ENCODE measurements around the gene HDAC1.
"Not testable (repeated sequence)": the region's sequence is repeated elsewhere in the genome, so short reads cannot be mapped to it uniquely, and the experiment has no call there.

Gene HDAC1

GRCh38 chr1:32291145-32291707 lies 657 bp upstream of the HDAC1 start:
- peak; percentile 22 to 62 for DNase-seq

GRCh38 chr1:32298211-32298610 lies 6.3 kb downstream of the HDAC1 start:
- not testable (repeated sequence) for DNase-seq

More at GRCh38 chr1:32291145-32291707, 657 bp upstream of the HDAC1 start:
- no peak for TF ChIP-seq GATA1 (IDR thresholded peaks at IDR 0.05; ENCODE audit: low read depth, low read length)

- DNase-seq = peak; percentile 40 to 72
- TF ChIP-seq POLR2A (IDR thresholded peaks at IDR 0.05; ENCODE audit: low read length) (no peak), GATA1 (IDR thresholded peaks at IDR 0.05; ENCODE audit: low read depth, low read length) (no peak)
Observed at GRCh38 chr1:32299327-32299726, 7.4 kb downstream of the HDAC1 start.

GRCh38 chr1:32303358-32303757 lies 11.5 kb downstream of the HDAC1 start:
- no peak for DNase-seq
- no peak for TF ChIP-seq POLR2A (IDR thresholded peaks at IDR 0.05; ENCODE audit: low read length)
- TF ChIP-seq GATA1 (IDR thresholded peaks at IDR 0.05; ENCODE audit: low read depth, low read length) = no peak

GRCh38 chr1:32303997-32304622 lies 12.2 kb downstream of the HDAC1 start:
- no peak for DNase-seq
- no peak for TF ChIP-seq GATA1 (IDR thresholded peaks at IDR 0.05; ENCODE audit: low read depth, low read length)
- TF ChIP-seq POLR2A (IDR thresholded peaks at IDR 0.05; ENCODE audit: low read length) = no peak

- no peak for TF ChIP-seq GATA1 (IDR thresholded peaks at IDR 0.05; ENCODE audit: low read depth, low read length)
- no peak for TF ChIP-seq POLR2A (IDR thresholded peaks at IDR 0.05; ENCODE audit: low read length)
Observed at GRCh38 chr1:32305310-32305709, 13.4 kb downstream of the HDAC1 start.

GRCh38 chr1:32307324-32307723 lies 15.4 kb downstream of the HDAC1 start:
- DNase-seq = peak; percentile 41 to 52
- TF ChIP-seq POLR2A (IDR thresholded peaks at IDR 0.05; ENCODE audit: low read length) (no peak), GATA1 (IDR thresholded peaks at IDR 0.05; ENCODE audit: low read depth, low read length) (no peak)

More at GRCh38 chr1:32305310-32305709, 13.4 kb downstream of the HDAC1 start:
- DNase-seq = no peak

- DNase-seq = peak in 1 of 2 experiments; percentile 12
- TF ChIP-seq POLR2A (IDR thresholded peaks at IDR 0.05; ENCODE audit: low read length) (no peak), GATA1 (IDR thresholded peaks at IDR 0.05; ENCODE audit: low read depth, low read length) (no peak)
Observed at GRCh38 chr1:32309960-32310359, 18.1 kb downstream of the HDAC1 start.

- no peak for TF ChIP-seq POLR2A (IDR thresholded peaks at IDR 0.05; ENCODE audit: low read length)
- TF ChIP-seq GATA1 (IDR thresholded peaks at IDR 0.05; ENCODE audit: low read depth, low read length) = no peak
Observed at GRCh38 chr1:32311709-32312393, 20.0 kb downstream of the HDAC1 start.

GRCh38 chr1:32316903-32317277 lies 25.0 kb downstream of the HDAC1 start:
- TF ChIP-seq POLR2A (IDR thresholded peaks at IDR 0.05; ENCODE audit: low read length) = no peak
- TF ChIP-seq GATA1 (IDR thresholded peaks at IDR 0.05; ENCODE audit: low read depth, low read length) = no peak
- no peak for DNase-seq

More at GRCh38 chr1:32311709-32312393, 20.0 kb downstream of the HDAC1 start:
- peak in 1 of 2 experiments; percentile 14 for DNase-seq

- no peak for DNase-seq
- no peak for TF ChIP-seq POLR2A (IDR thresholded peaks at IDR 0.05; ENCODE audit: low read length)
- TF ChIP-seq GATA1 (IDR thresholded peaks at IDR 0.05; ENCODE audit: low read depth, low read length) = no peak
Observed at GRCh38 chr1:32318127-32318869, 26.4 kb downstream of the HDAC1 start.

GRCh38 chr1:32321712-32322291 lies 29.9 kb downstream of the HDAC1 start:
- TF ChIP-seq GATA1 (IDR thresholded peaks at IDR 0.05; ENCODE audit: low read depth, low read length) = no peak
- TF ChIP-seq POLR2A (IDR thresholded peaks at IDR 0.05; ENCODE audit: low read length) = no peak
- DNase-seq = no peak

GRCh38 chr1:32327204-32327603 lies 35.3 kb downstream of the HDAC1 start:
- no peak for TF ChIP-seq POLR2A (IDR thresholded peaks at IDR 0.05; ENCODE audit: low read length)
- no peak for TF ChIP-seq GATA1 (IDR thresholded peaks at IDR 0.05; ENCODE audit: low read depth, low read length)
- DNase-seq = no peak

- TF ChIP-seq GATA1 (IDR thresholded peaks at IDR 0.05; ENCODE audit: low read depth, low read length) (no peak), POLR2A (IDR thresholded peaks at IDR 0.05; ENCODE audit: low read length) (no peak)
- DNase-seq = no peak
Observed at GRCh38 chr1:32329931-32330466, 38.1 kb downstream of the HDAC1 start.

Measured in erythroblast (primary cell).